Stimulated activated naive CD8-positive, alpha-beta T cell treated with anti-CD3 and anti-CD28 coated beads, Interleukin-15, amount 100 ng/mL, for 72 hours (primary cell): Measurements from ENCODE around the gene NXPH4.

Source experiments
- ATAC-seq: fragments of 150-1000 bp; cut with Tn5 transposase; 2 replicates; pipeline ENCODE4 v1.10.0; 2021; ENCODE audit warnings: mild to moderate bottlenecking, moderate library complexity
- DNase-seq, 2 donors: peaks; one replicate each; pipeline ENCODE4 v3.0.0; 2021 to 2022
- H3K27ac Mint-ChIP-seq, 2 donors: one replicate each; pipeline ENCODE4 v1.8.0; 2022; ENCODE audit warnings: mild to moderate bottlenecking in 2 of 2, mixed read lengths in 2 of 2, moderate library complexity in 2 of 2
- H3K27me3 Mint-ChIP-seq: one replicate; pipeline ENCODE4 v1.8.0; 2022; ENCODE audit warnings: mixed read lengths
- H3K4me1 Mint-ChIP-seq: one replicate; pipeline ENCODE4 v1.8.0; 2022; ENCODE audit warnings: mild to moderate bottlenecking, mixed read lengths
- H3K4me3 Mint-ChIP-seq, 2 donors: one replicate each; pipeline ENCODE4 v1.8.0; 2022; ENCODE audit warnings: mild to moderate bottlenecking in 2 of 2, mixed read lengths in 2 of 2, moderate library complexity in 1 of 2
- H3K9me3 Mint-ChIP-seq, 2 donors: one replicate each; pipeline ENCODE4 v1.8.0; 2022; ENCODE audit warnings: mixed read lengths in 2 of 2

Gene NXPH4

DNA sequence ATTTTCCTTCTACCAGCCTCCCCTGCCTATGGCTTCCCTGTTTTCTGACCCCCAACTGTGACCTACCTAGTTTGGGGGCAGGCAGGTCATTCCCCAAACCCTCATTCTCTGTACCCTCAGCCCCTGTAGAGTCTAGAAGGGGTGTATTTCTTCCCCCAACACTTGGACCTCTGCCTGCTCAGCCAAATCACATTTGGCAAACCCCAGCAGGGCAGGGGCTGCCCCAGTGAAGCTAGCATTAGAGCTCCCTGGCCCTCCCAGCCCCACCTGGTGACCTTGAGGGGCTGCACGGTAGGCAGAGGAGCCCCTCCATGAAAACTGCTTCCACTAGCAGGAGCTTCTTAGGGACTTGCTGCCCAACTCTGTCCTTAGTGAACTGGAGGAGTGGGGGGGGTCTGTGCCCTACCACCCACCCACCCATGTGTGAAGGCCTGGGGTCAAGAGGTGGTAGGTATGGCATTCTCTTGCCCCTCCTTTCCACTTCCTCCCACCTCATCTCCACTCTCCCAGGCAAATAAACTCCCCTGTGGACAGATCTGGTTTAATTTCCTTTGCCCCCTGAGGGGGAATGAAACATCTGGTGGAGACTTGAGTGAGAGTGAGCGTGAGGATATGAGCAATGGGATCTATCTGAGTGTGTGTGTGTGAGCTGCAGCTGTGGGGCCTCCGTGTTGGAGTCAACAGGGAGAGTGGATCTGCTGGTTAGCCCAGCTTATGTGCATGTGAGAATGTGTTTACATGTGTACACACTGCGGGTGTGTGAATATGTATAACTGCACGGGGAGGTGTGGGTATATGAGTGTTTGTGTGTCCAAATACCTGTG lies 1.6 kb downstream of the NXPH4 start:
- ATAC-seq: no peak
- H3K4me3 Mint-ChIP-seq: peak overlapping the region in 1 of 2 donors; percentile 18
- DNase-seq: no peak
- H3K27ac Mint-ChIP-seq: no peak overlapping the region
- H3K27me3 Mint-ChIP-seq: peaks cover 94% of the 10 kb centered on the region
- peaks cover 78% of the 10 kb centered on the region for H3K4me1 Mint-ChIP-seq
- H3K9me3 Mint-ChIP-seq: no peaks in the 10 kb centered on the region

DNA sequence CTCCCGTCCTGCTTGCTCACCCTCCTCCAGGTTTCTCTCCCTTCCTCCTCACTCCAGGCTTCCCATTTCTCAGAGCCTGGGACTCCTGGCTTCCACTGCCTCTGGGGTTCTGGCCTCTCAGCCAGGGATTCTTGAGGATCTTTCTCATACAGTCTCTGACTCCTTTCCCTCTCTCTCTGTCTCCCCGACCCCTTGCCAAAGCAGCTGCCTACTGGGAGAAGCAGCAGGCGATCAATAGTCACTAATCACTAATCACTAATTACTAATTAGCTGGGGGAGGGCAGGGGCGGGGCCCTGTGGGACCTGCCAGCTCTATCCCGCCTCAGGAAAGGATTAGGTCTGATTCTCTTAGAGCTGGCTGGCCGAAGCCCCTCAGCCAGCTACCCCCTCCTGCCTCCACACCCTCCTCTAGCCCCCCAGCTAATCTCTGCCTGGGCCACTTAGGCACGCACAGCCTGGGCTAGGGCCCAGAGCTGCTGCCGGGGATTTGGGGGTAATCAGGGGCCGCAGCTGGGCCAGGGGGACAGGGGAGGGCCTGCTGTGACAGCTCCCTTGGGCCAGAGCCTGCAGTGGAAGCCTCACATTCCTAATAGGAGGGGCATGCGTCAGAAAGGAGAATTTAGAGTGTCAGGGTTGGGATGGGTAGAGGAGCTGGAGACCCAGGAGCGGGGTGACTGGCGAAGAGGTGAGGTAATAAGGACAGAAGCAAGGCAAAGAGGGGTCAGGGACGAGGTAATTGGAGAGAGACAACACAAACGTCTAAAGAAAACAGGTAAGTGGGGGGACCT lies 2.8 kb downstream of the NXPH4 start:
- Mint-ChIP-seq H3K27ac (no peak overlapping the region), H3K4me3 (no peak overlapping the region), H3K9me3 (no peaks in the 10 kb centered on the region), H3K4me1 (peaks cover 78% of the 10 kb centered on the region), H3K27me3 (peaks cover 94% of the 10 kb centered on the region)
- ATAC-seq (no peak), DNase-seq (no peak)

DNA sequence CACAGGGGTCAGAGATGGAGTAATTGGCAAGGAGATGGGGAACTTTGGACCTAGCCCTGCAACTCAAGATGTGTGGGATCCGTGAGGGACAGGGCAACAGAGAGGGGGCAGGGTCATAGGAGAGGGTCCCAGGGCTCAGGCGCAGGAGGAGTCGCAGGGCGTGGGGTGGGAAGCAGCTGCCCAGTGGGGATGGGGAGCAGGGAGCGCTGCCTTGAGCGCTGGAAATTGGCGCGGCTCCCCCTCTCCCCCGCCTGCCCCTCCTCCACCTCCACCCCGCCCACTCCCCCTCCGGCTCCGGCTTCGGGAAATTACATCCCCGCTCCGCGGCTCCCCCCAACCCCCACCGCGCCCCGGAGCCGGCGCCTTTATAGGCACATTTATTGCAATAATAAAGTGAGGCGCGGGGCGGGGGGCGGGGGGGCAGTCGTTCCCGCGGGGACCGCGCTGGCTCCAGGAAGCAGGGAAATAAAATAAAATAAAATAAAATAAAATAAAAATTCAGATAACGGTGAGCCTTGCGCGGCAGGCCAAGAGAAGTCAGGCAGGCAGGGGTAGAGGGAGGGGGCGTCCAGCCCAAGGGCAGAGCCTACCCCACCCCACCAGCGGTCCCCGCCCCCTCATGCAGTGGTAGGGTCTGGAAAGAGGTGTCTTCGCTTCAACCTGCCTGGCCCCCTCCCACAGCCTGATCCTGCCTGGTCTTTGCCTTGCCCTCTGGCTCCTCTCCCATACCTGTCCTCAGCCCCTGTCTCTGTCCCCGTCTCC lies 3.6 kb downstream of the NXPH4 start:
- peaks cover 78% of the 10 kb centered on the region for H3K4me1 Mint-ChIP-seq
- H3K27ac Mint-ChIP-seq: no peak overlapping the region
- no peak overlapping the region for H3K4me3 Mint-ChIP-seq
- no peaks in the 10 kb centered on the region for H3K9me3 Mint-ChIP-seq
- DNase-seq (no peak), ATAC-seq (no peak)
- peaks cover 94% of the 10 kb centered on the region for H3K27me3 Mint-ChIP-seq

DNA sequence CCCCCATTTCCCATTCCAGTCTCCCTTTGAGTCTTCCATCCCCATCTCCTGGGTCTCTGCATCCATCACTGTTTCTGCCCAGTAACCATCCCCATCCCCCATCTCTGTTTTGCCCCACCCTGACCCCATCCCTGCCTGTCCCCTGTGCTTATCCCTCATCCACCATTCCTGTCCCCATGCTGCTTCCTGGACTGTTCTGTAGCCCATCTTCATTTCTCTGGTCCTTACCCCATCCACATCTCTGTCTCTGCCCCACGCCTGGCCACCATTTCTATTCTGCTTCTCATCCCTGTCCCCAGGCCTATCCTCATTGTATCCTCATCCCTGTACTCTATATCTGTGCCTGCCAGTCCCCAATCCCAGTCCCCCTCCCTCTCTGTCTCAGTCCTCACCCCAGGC lies 4.2 kb downstream of the NXPH4 start:
- DNase-seq: no peak
- no peak overlapping the region for H3K27ac Mint-ChIP-seq
- H3K4me3 Mint-ChIP-seq: no peak overlapping the region
- peaks cover 78% of the 10 kb centered on the region for H3K4me1 Mint-ChIP-seq
- ATAC-seq: no peak
- no peaks in the 10 kb centered on the region for H3K9me3 Mint-ChIP-seq
- peaks cover 94% of the 10 kb centered on the region for H3K27me3 Mint-ChIP-seq

DNA sequence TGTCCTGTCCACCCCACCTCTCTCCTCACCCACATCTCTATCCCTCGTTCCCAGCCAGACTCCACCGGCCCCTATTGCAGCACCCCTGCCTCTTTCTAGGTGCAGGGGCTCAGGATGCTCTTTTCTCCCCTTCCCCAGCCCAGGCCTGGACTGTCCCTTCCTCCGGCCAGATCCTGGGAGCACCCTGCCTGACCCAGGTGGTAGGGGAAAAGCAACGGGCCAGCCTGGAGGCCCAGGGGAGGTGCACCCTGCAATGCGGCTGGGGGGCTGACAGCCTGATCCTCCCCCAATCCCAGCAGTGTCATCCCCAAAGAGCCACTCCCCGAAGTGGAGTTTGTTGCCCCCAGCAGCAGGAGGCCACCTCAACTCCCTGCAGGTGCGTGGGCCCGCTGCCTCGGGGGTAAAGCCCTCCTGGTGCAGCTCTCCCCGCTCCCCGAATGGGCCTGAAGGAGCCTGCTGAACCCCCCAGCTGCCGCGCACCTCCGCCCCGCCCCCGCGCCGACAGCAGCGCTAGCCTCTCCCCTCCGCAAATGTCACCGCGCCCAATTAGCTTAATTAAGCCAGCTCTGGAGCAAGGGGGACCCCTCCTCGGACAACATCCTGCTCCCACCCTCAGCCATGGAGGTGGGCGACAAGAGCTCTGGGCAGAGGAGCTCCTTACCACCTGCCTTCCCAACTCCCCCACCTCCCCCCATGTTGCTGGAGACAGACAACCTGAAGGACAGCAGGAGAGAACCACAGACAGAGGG lies 4.7 kb downstream of the NXPH4 start:
- Mint-ChIP-seq H3K27me3 (peaks cover 95% of the 10 kb centered on the region), H3K27ac (peak overlapping the region in 1 of 2 donors; percentile 51), H3K4me3 (peak overlapping the region in 1 of 2 donors; percentile 41), H3K4me1 (peaks cover 79% of the 10 kb centered on the region), H3K9me3 (no peaks in the 10 kb centered on the region)
- DNase-seq (no peak), ATAC-seq (no peak)

DNA sequence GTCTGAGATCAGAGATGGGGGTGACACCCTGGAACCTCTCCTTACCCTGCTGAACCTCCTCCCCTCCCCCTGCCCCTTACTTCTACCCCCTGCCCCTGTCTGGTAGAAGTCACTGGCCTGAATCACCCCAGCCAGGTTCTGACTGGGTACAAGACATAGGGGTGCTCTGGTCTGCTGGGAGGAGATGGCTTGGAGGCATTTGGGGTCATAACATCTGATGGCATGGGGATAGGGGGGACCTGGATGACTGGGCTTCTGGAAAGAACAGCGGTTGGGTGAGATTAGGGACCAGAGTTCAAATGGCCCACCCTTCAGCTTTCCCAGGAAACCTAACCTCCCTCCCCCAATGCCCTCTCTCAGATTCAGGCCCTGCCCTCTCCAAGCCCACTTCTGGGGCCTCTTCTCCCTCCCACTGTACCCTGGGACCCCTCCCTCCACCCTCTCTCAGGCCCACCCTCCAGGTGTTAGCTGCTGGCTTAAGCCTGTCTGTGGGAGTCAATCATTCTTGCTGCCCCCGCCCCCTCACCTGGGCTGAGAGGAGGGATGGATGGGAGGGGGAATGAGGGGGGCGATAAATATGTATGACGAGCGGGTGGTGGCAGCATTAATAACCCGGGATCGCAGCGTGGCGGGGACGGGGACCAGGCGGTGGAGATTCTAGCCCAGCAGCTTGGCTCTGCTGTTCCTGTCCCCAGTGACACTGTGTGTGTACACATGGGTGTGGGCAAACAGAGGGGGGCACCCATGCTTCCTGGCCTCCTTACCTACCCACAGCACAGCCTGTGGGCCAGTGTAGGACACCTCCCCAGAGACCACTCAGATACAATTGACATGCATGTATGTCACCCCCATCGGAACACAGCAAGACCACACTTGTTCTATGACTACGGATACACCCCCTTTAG lies 5.9 kb downstream of the NXPH4 start:
- ATAC-seq: peak; percentile 12
- Mint-ChIP-seq H3K4me3 (no peak overlapping the region), H3K27me3 (peaks cover 100% of the 10 kb centered on the region), H3K9me3 (no peaks in the 10 kb centered on the region), H3K27ac (no peak overlapping the region), H3K4me1 (peaks cover 85% of the 10 kb centered on the region)
- DNase-seq: no peak

DNA sequence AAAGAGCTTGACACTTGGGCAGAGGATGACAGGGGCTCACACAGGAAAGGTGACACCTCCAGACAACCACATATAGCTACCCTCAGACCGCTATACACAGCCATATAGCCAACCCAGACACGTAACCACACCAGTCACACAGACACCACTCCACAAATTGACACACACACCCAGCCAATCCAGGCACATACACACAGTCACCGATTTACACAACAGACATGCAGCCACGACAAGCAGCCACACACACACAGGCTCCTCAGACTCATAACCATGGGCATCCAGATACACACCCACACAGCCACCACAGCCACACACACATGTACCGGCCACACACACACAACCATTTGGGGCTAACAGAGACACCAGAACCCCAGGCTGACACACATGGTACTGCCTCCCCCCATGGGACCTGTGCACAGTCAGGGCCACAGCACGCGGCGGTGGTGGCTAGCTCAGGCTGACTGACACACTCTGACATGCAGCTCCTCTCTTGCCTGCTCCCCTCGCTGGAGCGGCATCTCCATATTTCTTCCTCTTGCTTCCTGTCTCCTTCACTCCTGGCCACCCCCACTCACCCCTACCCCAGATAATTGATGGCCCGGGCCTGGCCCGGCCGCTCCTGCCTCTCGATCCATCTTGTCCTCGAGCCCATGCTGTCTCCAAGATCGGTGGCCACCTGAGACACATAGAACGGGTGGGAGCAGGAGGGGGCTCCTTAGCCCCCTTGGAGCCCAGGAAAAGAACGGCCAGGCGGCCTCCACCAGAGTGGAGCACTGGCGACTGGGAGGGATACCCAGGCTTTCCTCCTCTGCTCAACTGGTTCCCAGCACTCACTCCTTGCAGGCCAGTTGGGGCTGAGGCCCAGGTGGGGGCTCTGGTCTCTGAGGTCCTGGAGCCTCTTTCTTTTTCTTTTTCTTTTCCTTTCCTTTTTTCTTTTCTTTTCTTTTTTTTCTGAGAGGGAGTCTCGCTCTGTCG lies 6.9 kb downstream of the NXPH4 start:
- peaks cover 85% of the 10 kb centered on the region for H3K4me1 Mint-ChIP-seq
- ATAC-seq (peak; percentile 69), DNase-seq (peak; percentile 44 to 47)
- no peaks in the 10 kb centered on the region for H3K9me3 Mint-ChIP-seq
- H3K4me3 Mint-ChIP-seq: peak overlapping the region in 1 of 2 donors; percentile 34
- H3K27me3 Mint-ChIP-seq: peaks cover 96% of the 10 kb centered on the region
- H3K27ac Mint-ChIP-seq: peak overlapping the region in 1 of 2 donors; percentile 1

DNA sequence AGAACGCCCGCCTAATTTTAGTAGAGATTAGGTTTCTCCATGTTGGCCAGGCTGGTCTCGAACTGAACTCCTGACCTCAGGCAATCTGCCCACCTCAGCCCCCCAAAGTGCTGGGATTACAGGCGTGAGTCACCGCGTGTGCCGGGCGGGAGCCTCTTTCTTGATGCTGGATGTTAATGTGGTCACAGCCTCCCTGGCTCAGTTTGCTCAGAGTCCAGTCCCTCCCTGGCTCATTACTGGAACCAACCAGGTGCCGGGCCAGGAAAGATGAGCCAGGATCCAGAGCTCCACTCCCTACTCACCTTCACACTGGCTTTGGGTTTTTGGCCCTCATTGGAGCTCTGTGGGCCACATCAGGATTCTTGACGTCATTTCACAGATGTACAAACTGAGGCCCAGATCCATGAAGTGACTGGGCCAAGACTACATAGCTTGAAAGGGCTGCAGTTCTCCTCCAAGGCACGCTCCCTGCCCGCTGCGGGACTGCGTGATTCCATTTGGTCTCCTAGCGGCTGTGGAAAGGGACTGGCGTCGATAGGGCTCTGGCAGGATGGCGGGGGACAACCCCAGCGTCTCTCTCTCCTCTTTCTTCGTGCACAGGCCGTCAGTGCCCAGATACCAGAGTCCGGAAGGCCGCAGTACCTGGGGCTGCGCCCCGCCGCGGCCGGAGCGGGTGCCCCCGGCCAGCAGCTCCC lies 7.8 kb downstream of the NXPH4 start:
- no peak for DNase-seq
- peak; percentile 18 for ATAC-seq
- Mint-ChIP-seq H3K4me1 (peaks cover 94% of the 10 kb centered on the region), H3K4me3 (peak overlapping the region in 1 of 2 donors; percentile 71), H3K27ac (no peak overlapping the region), H3K9me3 (no peaks in the 10 kb centered on the region), H3K27me3 (peaks cover 86% of the 10 kb centered on the region)

DNA sequence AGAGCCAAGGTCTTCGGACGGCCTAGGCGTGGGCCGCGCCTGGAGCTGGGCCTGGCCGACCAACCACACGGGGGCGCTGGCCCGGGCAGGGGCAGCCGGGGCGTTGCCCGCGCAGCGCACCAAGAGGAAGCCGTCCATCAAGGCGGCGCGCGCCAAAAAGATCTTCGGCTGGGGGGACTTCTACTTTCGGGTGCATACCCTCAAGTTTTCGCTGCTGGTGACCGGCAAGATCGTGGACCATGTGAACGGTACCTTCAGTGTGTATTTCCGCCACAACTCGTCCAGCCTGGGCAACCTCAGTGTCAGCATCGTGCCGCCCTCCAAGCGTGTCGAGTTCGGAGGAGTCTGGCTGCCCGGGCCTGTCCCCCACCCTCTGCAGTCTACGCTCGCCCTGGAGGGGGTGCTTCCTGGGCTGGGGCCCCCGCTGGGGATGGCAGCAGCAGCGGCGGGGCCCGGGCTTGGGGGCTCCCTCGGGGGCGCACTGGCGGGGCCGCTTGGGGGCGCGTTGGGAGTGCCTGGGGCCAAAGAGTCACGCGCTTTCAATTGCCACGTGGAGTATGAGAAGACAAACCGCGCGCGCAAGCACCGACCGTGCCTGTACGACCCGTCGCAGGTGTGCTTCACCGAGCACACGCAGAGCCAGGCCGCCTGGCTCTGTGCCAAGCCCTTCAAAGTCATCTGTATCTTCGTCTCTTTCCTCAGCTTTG lies 8.5 kb downstream of the NXPH4 start:
- H3K27me3 Mint-ChIP-seq: peaks cover 79% of the 10 kb centered on the region
- no peak overlapping the region for H3K27ac Mint-ChIP-seq
- H3K4me3 Mint-ChIP-seq: peak overlapping the region; percentile 77 to 78
- peak; percentile 74 to 77 for DNase-seq
- peaks cover 95% of the 10 kb centered on the region for H3K4me1 Mint-ChIP-seq
- ATAC-seq: peak; percentile 74
- no peaks in the 10 kb centered on the region for H3K9me3 Mint-ChIP-seq

DNA sequence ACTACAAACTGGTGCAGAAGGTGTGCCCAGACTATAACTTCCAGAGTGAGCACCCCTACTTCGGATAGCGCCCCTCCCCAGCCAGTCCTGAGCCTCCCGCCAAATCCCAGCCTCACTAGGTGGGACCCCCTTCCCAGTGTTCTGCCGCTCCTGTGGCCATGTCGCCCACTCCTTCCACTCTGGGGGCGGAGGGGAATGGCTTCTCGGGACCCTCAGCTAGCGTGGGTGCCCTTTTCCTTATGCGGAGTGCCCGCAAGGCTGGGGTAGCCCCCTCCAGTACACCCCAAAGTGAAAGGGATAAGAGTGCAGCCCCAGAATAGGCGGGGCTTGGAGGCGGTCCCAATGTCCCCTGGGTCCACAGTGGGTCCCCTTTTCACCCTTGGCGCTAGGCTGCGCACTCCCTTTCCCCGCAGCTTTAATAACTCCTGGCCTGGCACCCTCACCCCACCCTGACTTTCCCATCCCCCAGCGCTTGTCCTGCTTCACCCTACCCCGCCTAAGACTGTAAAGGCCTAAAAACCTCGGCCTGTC lies 9.2 kb downstream of the NXPH4 start:
- no peaks in the 10 kb centered on the region for H3K9me3 Mint-ChIP-seq
- peak overlapping the region in 1 of 2 donors; percentile 13 for H3K27ac Mint-ChIP-seq
- peak overlapping the region; percentile 77 to 78 for H3K4me3 Mint-ChIP-seq
- ATAC-seq (no peak), DNase-seq (no peak)
- H3K27me3 Mint-ChIP-seq: peaks cover 73% of the 10 kb centered on the region
- H3K4me1 Mint-ChIP-seq: peaks cover 97% of the 10 kb centered on the region

DNA sequence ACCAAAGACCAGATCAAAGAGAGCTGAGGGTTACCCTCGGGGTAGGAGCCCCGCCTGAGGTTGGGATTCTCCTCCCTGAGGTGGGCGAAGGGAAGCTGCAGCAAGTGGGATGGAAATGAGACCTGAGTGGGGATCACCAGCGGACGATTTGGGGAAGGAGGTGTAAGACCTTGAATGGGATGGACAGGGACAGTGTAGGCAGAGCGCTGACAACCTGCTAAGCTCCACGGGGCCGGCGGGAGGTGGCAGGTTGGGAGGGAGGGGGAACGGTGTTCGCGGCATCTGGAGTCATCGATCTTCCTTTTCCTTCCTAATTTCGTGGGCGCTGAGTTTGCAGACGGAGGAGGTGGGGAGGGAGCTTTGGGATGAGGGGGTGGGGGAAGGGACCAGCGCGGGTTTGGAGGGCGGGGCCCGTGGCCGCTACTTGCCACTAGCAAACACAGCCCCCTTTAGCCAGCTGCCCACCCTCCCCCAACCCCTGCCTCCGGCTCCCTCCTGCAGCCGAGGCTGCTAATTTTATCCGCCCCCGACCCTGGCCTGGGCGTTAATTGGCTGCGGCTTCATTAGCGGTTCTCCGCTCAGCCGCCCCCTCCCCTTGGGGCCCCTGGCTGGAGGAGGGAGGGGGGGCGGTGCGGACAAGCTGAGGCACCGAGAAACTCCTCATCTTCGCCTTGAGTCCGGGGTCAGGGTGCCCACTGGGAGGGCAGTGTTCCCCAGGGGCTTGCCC lies 10.2 kb downstream of the NXPH4 start:
- DNase-seq (no peak), ATAC-seq (no peak)
- no peak overlapping the region for H3K27ac Mint-ChIP-seq
- H3K9me3 Mint-ChIP-seq: no peaks in the 10 kb centered on the region
- H3K4me3 Mint-ChIP-seq: peak overlapping the region; percentile 77 to 78
- H3K4me1 Mint-ChIP-seq: peaks cover 97% of the 10 kb centered on the region
- H3K27me3 Mint-ChIP-seq: peaks cover 63% of the 10 kb centered on the region
